Esophagus squamous epithelium (tissue), 4 donors: Measurements from ENCODE around the gene SMURF2.

Source experiments
- CTCF ChIP-seq, 6 experiments: fragments of 450-650 bp in 4 of 6; fragments of 200-600 bp in 2 of 6; sonication (generic) in 2 of 6; IDR thresholded peaks; one replicate each; pipeline ENCODE4 v1.5.1; 2016 to 2019; ENCODE audit warnings: antibody characterized with exemption in 6 of 6, mild to moderate bottlenecking in 4 of 6, moderate library complexity in 4 of 6
- POLR2A ChIP-seq, 4 donors: fragments of 450-650 bp; IDR thresholded peaks; one replicate each; pipeline ENCODE4 v1.6.1; 2017; ENCODE audit warnings: antibody characterized with exemption in 4 of 4, mild to moderate bottlenecking in 4 of 4, moderate library complexity in 3 of 4

- TF ChIP-seq POLR2A (IDR thresholded peaks at IDR 0.05), result no peak
- TF ChIP-seq CTCF (IDR thresholded peaks at IDR 0.05), result no peak
Measured at GRCh38 chr17:64515419-64515818, 146.7 kb downstream of the SMURF2 start.
